ENCODE results near the gene SGIP1.
A peak's percentile ranks its signal among the peaks of the same experiment; 100 is the strongest.
"Not testable (repeated sequence)": the region's sequence is repeated elsewhere in the genome, so short reads cannot be mapped to it uniquely, and the experiment has no call there.

The SGIP1 gene

GRCh38 chr1:66728021-66728420, 194.1 kb downstream of the SGIP1 start:
- no peak for TF ChIP-seq CTCF (IDR thresholded peaks at IDR 0.05; ENCODE audit: poor library complexity, severe bottlenecking)
- Histone ChIP-seq H3K27me3 (ENCODE audit: insufficient read depth, poor library complexity, severe bottlenecking) (no peaks in the 10 kb centered on the region), H3K4me3 (ENCODE audit: severe bottlenecking) (no peak overlapping the region), H3K4me1 (ENCODE audit: insufficient read depth, poor library complexity, severe bottlenecking) (peaks cover 14% of the 10 kb centered on the region), H3K36me3 (ENCODE audit: low read depth) (no peaks in the 10 kb centered on the region), H3K9me3 (ENCODE audit: severe bottlenecking) (no peaks in the 10 kb centered on the region), H3K27ac (ENCODE audit: poor library complexity, severe bottlenecking) (peak overlapping the region; percentile 52)
- no peak for DNase-seq (ENCODE audit: low spot score)
- ATAC-seq (ENCODE audit: low read depth), result peak; percentile 63; the same call in 2 of the 3 replicates

- not testable (repeated sequence) for H3K9me3 ChIP-seq (ENCODE audit: severe bottlenecking); ATAC-seq (ENCODE audit: low read depth); H3K36me3 ChIP-seq (ENCODE audit: low read depth); H3K27me3 ChIP-seq (ENCODE audit: insufficient read depth, poor library complexity, severe bottlenecking); DNase-seq (ENCODE audit: low spot score); H3K4me3 ChIP-seq (ENCODE audit: severe bottlenecking)
- Histone ChIP-seq H3K4me1 (ENCODE audit: insufficient read depth, poor library complexity, severe bottlenecking) (peaks cover 16% of the 10 kb centered on the region), H3K27ac (ENCODE audit: poor library complexity, severe bottlenecking) (peak overlapping the region; percentile 52)
Observed at GRCh38 chr1:66728716-66729115, 194.8 kb downstream of the SGIP1 start.

GRCh38 chr1:66729119-66729518, 195.2 kb downstream of the SGIP1 start:
- Histone ChIP-seq H3K9me3 (ENCODE audit: severe bottlenecking) (no peaks in the 10 kb centered on the region), H3K4me3 (ENCODE audit: severe bottlenecking) (no peak overlapping the region), H3K27me3 (ENCODE audit: insufficient read depth, poor library complexity, severe bottlenecking) (no peaks in the 10 kb centered on the region), H3K4me1 (ENCODE audit: insufficient read depth, poor library complexity, severe bottlenecking) (peaks cover 19% of the 10 kb centered on the region), H3K36me3 (ENCODE audit: low read depth) (no peaks in the 10 kb centered on the region), H3K27ac (ENCODE audit: poor library complexity, severe bottlenecking) (peak overlapping the region; percentile 52)
- peak; percentile 55; the same call in 2 of the 3 replicates for ATAC-seq (ENCODE audit: low read depth)
- TF ChIP-seq CTCF (IDR thresholded peaks at IDR 0.05; ENCODE audit: poor library complexity, severe bottlenecking), result no peak
- no peak for DNase-seq (ENCODE audit: low spot score)

GRCh38 chr1:66729523-66729922, 195.6 kb downstream of the SGIP1 start:
- Histone ChIP-seq H3K4me3 (ENCODE audit: severe bottlenecking) (no peak overlapping the region), H3K9me3 (ENCODE audit: severe bottlenecking) (no peaks in the 10 kb centered on the region), H3K4me1 (ENCODE audit: insufficient read depth, poor library complexity, severe bottlenecking) (peaks cover 19% of the 10 kb centered on the region), H3K27ac (ENCODE audit: poor library complexity, severe bottlenecking) (peak overlapping the region; percentile 52), H3K36me3 (ENCODE audit: low read depth) (no peaks in the 10 kb centered on the region), H3K27me3 (ENCODE audit: insufficient read depth, poor library complexity, severe bottlenecking) (no peaks in the 10 kb centered on the region)
- ATAC-seq (ENCODE audit: low read depth) (no peak), DNase-seq (ENCODE audit: low spot score) (no peak)
- no peak for TF ChIP-seq CTCF (IDR thresholded peaks at IDR 0.05; ENCODE audit: poor library complexity, severe bottlenecking)

GRCh38 chr1:66730462-66730861, 196.5 kb downstream of the SGIP1 start:
- ATAC-seq (ENCODE audit: low read depth), result no peak
- H3K27me3 ChIP-seq (ENCODE audit: insufficient read depth, poor library complexity, severe bottlenecking), result no peaks in the 10 kb centered on the region
- TF ChIP-seq CTCF (IDR thresholded peaks at IDR 0.05; ENCODE audit: poor library complexity, severe bottlenecking), result no peak
- no peak overlapping the region for H3K27ac ChIP-seq (ENCODE audit: poor library complexity, severe bottlenecking)
- H3K4me3 ChIP-seq (ENCODE audit: severe bottlenecking), result no peak overlapping the region
- no peaks in the 10 kb centered on the region for H3K36me3 ChIP-seq (ENCODE audit: low read depth)
- H3K9me3 ChIP-seq (ENCODE audit: severe bottlenecking), result no peaks in the 10 kb centered on the region
- DNase-seq (ENCODE audit: low spot score), result no peak
- peaks cover 19% of the 10 kb centered on the region for H3K4me1 ChIP-seq (ENCODE audit: insufficient read depth, poor library complexity, severe bottlenecking)
